ENCODE measurements around the gene OR8S1. TPM values are rescaled to one million over a fixed set of nuclear protein-coding genes. Genes with fewer than 3 reads are reported as not detected.

The OR8S1 gene
- total RNA-seq, 1 experiment from 2014 or later, result not detected

DNA sequence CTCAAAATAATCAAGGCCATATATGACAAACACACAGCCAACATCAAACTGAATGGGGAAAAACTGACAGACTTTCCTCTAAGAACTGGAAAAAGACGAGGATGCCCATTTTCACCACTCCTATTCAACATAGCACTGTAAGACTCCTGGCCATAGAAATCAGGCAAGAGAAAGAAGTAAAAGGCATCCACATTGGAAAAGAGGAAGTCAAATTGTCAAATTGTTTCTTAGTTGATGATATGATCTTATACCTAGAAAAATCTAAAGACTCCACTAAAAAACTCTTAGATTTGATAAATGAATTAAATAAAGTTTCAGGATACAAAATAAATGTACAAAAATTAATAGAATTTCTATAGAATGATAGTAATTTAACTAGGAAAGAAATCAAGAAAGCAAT lies 11.2 kb downstream of the OR8S1 start:
- Histone ChIP-seq H3K36me3 (ENCODE audit: control insufficient read depth, insufficient read depth, low read length) (no peaks in the 10 kb centered on the region), H3K9me3 (ENCODE audit: control insufficient read depth, insufficient read depth, low read depth, low read length) (no peaks in the 10 kb centered on the region), H3K27ac (ENCODE audit: low read length) (no peak overlapping the region), H3K4me3 (ENCODE audit: low read depth in 2 of 2, low read length in 2 of 2) (no peak overlapping the region), H3K27me3 (ENCODE audit: control insufficient read depth, insufficient read depth, low read length) (no peaks in the 10 kb centered on the region), H3K4me1 (ENCODE audit: control insufficient read depth, insufficient read depth, low read length) (no peaks in the 10 kb centered on the region)
- CTCF ChIA-PET, result no interaction called here
- no TSS peak for BruUV-seq (replicated peaks)
- DNase-seq (ENCODE audit: low read depth, low spot score) (no peak), ATAC-seq (no peak)
- in situ Hi-C loops (cut with HindIII; ENCODE audit: low pct_unique_long_range_greater_than_20kb, low sequenced_read_pairs) (no loop called here), intact Hi-C loops (cut with micrococcal nuclease; ENCODE audit: unreplicated experiment) (no loop called here)
- TF ChIP-seq POLR2AphosphoS5 (IDR thresholded peaks at IDR 0.05; ENCODE audit: low read depth, low read length) (no peak), SIN3A (IDR thresholded peaks at IDR 0.05; ENCODE audit: borderline replicate concordance, insufficient read depth, low read depth, low read length) (no peak), TCF7L2 (IDR thresholded peaks at IDR 0.05; ENCODE audit: low read depth, low read length) (no peak)
- TF ChIP-seq, protein P1, sequence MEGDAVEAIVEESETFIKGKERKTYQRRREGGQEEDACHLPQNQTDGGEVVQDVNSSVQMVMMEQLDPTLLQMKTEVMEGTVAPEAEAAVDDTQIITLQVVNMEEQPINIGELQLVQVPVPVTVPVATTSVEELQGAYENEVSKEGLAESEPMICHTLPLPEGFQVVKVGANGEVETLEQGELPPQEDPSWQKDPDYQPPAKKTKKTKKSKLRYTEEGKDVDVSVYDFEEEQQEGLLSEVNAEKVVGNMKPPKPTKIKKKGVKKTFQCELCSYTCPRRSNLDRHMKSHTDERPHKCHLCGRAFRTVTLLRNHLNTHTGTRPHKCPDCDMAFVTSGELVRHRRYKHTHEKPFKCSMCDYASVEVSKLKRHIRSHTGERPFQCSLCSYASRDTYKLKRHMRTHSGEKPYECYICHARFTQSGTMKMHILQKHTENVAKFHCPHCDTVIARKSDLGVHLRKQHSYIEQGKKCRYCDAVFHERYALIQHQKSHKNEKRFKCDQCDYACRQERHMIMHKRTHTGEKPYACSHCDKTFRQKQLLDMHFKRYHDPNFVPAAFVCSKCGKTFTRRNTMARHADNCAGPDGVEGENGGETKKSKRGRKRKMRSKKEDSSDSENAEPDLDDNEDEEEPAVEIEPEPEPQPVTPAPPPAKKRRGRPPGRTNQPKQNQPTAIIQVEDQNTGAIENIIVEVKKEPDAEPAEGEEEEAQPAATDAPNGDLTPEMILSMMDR (IDR thresholded peaks at IDR 0.05), result no peak
- TF ChIP-seq, protein P2, sequence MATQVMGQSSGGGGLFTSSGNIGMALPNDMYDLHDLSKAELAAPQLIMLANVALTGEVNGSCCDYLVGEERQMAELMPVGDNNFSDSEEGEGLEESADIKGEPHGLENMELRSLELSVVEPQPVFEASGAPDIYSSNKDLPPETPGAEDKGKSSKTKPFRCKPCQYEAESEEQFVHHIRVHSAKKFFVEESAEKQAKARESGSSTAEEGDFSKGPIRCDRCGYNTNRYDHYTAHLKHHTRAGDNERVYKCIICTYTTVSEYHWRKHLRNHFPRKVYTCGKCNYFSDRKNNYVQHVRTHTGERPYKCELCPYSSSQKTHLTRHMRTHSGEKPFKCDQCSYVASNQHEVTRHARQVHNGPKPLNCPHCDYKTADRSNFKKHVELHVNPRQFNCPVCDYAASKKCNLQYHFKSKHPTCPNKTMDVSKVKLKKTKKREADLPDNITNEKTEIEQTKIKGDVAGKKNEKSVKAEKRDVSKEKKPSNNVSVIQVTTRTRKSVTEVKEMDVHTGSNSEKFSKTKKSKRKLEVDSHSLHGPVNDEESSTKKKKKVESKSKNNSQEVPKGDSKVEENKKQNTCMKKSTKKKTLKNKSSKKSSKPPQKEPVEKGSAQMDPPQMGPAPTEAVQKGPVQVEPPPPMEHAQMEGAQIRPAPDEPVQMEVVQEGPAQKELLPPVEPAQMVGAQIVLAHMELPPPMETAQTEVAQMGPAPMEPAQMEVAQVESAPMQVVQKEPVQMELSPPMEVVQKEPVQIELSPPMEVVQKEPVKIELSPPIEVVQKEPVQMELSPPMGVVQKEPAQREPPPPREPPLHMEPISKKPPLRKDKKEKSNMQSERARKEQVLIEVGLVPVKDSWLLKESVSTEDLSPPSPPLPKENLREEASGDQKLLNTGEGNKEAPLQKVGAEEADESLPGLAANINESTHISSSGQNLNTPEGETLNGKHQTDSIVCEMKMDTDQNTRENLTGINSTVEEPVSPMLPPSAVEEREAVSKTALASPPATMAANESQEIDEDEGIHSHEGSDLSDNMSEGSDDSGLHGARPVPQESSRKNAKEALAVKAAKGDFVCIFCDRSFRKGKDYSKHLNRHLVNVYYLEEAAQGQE (IDR thresholded peaks at IDR 0.05; ENCODE audit: insufficient read depth in 1 of 2, low read depth in 2 of 2, low read length in 1 of 2), result no peak
- POLR2A ChIA-PET, result no interaction called here

DNA sequence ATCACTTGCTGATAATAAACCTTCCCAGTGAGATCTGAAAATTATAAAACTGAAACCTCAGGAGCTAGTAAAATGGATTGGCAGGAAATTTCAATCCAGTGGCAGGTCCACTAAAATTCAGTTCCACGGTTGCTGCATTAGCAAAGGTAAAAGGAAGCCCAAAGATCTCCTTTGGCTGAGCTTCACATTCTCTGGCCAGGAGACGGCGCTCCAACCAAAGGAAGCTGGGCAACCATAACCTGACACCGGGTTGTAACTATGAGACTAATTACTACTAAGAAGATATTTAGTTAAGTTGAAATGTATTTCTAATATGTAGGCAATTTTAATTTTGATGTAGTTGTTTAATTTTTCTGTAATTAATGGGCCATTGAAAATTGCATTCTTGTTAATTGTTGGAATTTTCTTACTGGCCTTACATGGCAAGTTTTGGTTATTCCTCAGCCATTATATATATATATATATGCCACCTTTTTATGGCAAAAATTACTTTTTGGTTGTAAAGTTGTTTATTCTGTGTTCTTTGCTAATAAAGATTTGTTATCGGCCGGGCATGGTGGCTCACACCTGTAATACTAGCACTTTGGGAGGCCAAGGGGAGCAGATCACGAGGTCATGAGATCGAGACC lies 17.0 kb downstream of the OR8S1 start:
- POLR2A ChIA-PET, result interaction anchor here (0.6 kb wide), 1 partner anchor 1322 kb away, joined by 3 read pairs; no protein-coding TSS in a partner anchor
- in situ Hi-C loops (cut with HindIII; ENCODE audit: low pct_unique_long_range_greater_than_20kb, low sequenced_read_pairs) (no loop called here), intact Hi-C loops (cut with micrococcal nuclease; ENCODE audit: unreplicated experiment) (loop anchor here (1.0 kb wide), 1 partner anchor 76 kb away; no protein-coding TSS in a partner anchor)
- H3K36me3 ChIP-seq (ENCODE audit: control insufficient read depth, insufficient read depth, low read length), result no peaks in the 10 kb centered on the region
- ATAC-seq (peak; percentile 88), DNase-seq (ENCODE audit: low read depth, low spot score) (peak; percentile 32)
- H3K4me3 ChIP-seq (ENCODE audit: low read depth in 2 of 2, low read length in 2 of 2), result no peak overlapping the region
- no peaks in the 10 kb centered on the region for H3K9me3 ChIP-seq (ENCODE audit: control insufficient read depth, insufficient read depth, low read depth, low read length)
- no peaks in the 10 kb centered on the region for H3K4me1 ChIP-seq (ENCODE audit: control insufficient read depth, insufficient read depth, low read length)
- peaks cover 6% of the 10 kb centered on the region; the same call in 1 of the 2 replicates for H3K27me3 ChIP-seq (ENCODE audit: control insufficient read depth, insufficient read depth, low read length)
- TF ChIP-seq, protein P1 (IDR thresholded peaks at IDR 0.05), result peak; percentile 94
- TF ChIP-seq, protein P2 (IDR thresholded peaks at IDR 0.05; ENCODE audit: insufficient read depth in 1 of 2, low read depth in 2 of 2, low read length in 1 of 2), result no peak
- CTCF ChIA-PET, result interaction anchor here (0.6 to 4.0 kb wide), 3 partner anchors 31 to 176 kb away, joined by 3 to 53 read pairs (median 3); no protein-coding TSS in a partner anchor
- no peak overlapping the region for H3K27ac ChIP-seq (ENCODE audit: low read length)
- BruUV-seq (replicated peaks), result no TSS peak
